OCI-LY7 (cell line): ENCODE measurements around the gene RXRA. TPM values are rescaled to one million over a fixed set of nuclear protein-coding genes. Genes with fewer than 3 reads are reported as not detected.

Experiments used
- BruUV-seq: library from RNA; stranded (reverse); fragments of 400-500 nt; replicated peaks from 2 replicates; lab custom pipeline; 2021; lab: Mats Ljungman, UMichigan
- CTCF ChIA-PET: fragments of 300-600 bp; sonication (Branson Sonifier 250); formaldehyde crosslinking; loops from one replicate; lab custom pipeline; 2022; ENCODE audit warnings: antibody characterized with exemption; ENCODE audit not compliant: unreplicated experiment; lab: Charles Lee
- POLR2A ChIA-PET: fragments of 300-600 bp; sonication (Branson Sonifier 250); formaldehyde crosslinking; loops from one replicate; lab custom pipeline; 2022; ENCODE audit warnings: antibody characterized with exemption; lab: Charles Lee
- DNase-seq: peaks from one replicate; pipeline ENCODE4 v3.0.0-alpha.2; 2015; ENCODE audit warnings: low spot score
- H2AFZ ChIP-seq: fragments of 200-600 bp; sonication (generic), shearing (Covaris generic); 2 replicates; pipeline ENCODE4 v1.6.1; 2014; ENCODE audit warnings: mild to moderate bottlenecking, antibody characterized with exemption, low read length, moderate library complexity
- H3K27ac ChIP-seq: fragments of 200-600 bp; sonication (generic); 2 replicates; pipeline ENCODE4 v1.5.1; 2014; ENCODE audit warnings: mixed run types, low read depth, mild to moderate bottlenecking, moderate library complexity, low read length, inconsistent platforms; ENCODE audit not compliant: poor library complexity, severe bottlenecking
- H3K36me3 ChIP-seq: fragments of 200-600 bp; sonication (generic); 2 replicates; pipeline ENCODE4 v1.6.1; 2014; ENCODE audit warnings: mild to moderate bottlenecking, antibody characterized with exemption, low read length, moderate library complexity, mixed read lengths; ENCODE audit not compliant: insufficient read depth
- H3K4me1 ChIP-seq: fragments of 200-600 bp; sonication (generic); 2 replicates; pipeline ENCODE4 v1.5.1; 2014; ENCODE audit warnings: mild to moderate bottlenecking, low read length; ENCODE audit not compliant: insufficient read depth, poor library complexity, severe bottlenecking
- H3K4me2 ChIP-seq: fragments of 200-600 bp; sonication (generic); 2 replicates; pipeline ENCODE4 v1.6.1; 2014; ENCODE audit warnings: mild to moderate bottlenecking, low read length
- H3K4me3 ChIP-seq: fragments of 200-600 bp; sonication (generic); 2 replicates; pipeline ENCODE4 v1.5.1; 2014; ENCODE audit warnings: mild to moderate bottlenecking, low read depth, low read length; ENCODE audit not compliant: poor library complexity, severe bottlenecking
- H3K79me2 ChIP-seq: fragments of 200-600 bp; sonication (generic); 2 replicates; pipeline ENCODE4 v1.6.1; 2016; ENCODE audit warnings: low read depth, mild to moderate bottlenecking, low read length, moderate library complexity, mixed read lengths; ENCODE audit not compliant: insufficient read depth
- H3K9me2 ChIP-seq: fragments of 200-600 bp; sonication (generic); 2 replicates; pipeline ENCODE4 v1.6.1; 2016; ENCODE audit warnings: mild to moderate bottlenecking, low read length, mixed read lengths; ENCODE audit not compliant: insufficient read depth
- H3K9me3 ChIP-seq: fragments of 200-600 bp; sonication (generic); 2 replicates; pipeline ENCODE4 v1.6.1; 2014; ENCODE audit warnings: mild to moderate bottlenecking, mixed run types, low read length, mixed read lengths
- H4K20me1 ChIP-seq: fragments of 200-600 bp; sonication (generic); 2 replicates; pipeline ENCODE4 v1.6.1; 2014; ENCODE audit warnings: mild to moderate bottlenecking, antibody characterized with exemption, low read length, moderate library complexity, mixed read lengths; ENCODE audit not compliant: insufficient read depth
- EZH2phosphoT487 ChIP-seq: fragments of 200-600 bp; sonication (generic); IDR thresholded peaks from 2 replicates; pipeline ENCODE4 v1.6.1; 2018; ENCODE audit warnings: low read depth, borderline replicate concordance, mild to moderate bottlenecking, mixed run types, antibody characterized with exemption, low read length, moderate library complexity, mixed read lengths
- intact Hi-C: fragments of 100-400 bp; cut with micrococcal nuclease; formaldehyde crosslinking; loops from one replicate; pipeline ENCODE4 v1.10.0; 2022; ENCODE audit not compliant: unreplicated experiment
- total RNA-seq, 2 experiments: library from RNA; depleted of rRNA in 1 of 2; stranded (reverse); fragments of >200 nt in 1 of 2; shearing (Covaris generic) in 1 of 2; gene quantifications; 2 replicates each; pipeline ENCODE4 v1.2.3, GENCODE V29; 2014 to 2022
- TF ChIP-seq, protein P1 (sequence below): fragments of 200-600 bp; sonication (generic); conservative IDR thresholded peaks from 2 replicates; pipeline ENCODE4 v1.5.1; 2014; ENCODE audit warnings: mild to moderate bottlenecking, antibody characterized with exemption, low read length, moderate library complexity, mixed read lengths

Gene RXRA
- total RNA-seq, 2 experiments from 2014 or later, result 0.25 to 0.40 TPM

- no peak overlapping the region for H3K4me3 ChIP-seq
- no peak for DNase-seq
- no peak for TF ChIP-seq EZH2phosphoT487
- TF ChIP-seq, protein P1, sequence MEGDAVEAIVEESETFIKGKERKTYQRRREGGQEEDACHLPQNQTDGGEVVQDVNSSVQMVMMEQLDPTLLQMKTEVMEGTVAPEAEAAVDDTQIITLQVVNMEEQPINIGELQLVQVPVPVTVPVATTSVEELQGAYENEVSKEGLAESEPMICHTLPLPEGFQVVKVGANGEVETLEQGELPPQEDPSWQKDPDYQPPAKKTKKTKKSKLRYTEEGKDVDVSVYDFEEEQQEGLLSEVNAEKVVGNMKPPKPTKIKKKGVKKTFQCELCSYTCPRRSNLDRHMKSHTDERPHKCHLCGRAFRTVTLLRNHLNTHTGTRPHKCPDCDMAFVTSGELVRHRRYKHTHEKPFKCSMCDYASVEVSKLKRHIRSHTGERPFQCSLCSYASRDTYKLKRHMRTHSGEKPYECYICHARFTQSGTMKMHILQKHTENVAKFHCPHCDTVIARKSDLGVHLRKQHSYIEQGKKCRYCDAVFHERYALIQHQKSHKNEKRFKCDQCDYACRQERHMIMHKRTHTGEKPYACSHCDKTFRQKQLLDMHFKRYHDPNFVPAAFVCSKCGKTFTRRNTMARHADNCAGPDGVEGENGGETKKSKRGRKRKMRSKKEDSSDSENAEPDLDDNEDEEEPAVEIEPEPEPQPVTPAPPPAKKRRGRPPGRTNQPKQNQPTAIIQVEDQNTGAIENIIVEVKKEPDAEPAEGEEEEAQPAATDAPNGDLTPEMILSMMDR, result no peak
- intact Hi-C loops, result no loop called here
- no peak overlapping the region for H2AFZ ChIP-seq
- no peaks in the 10 kb centered on the region for H3K79me2 ChIP-seq
- no peaks in the 10 kb centered on the region for H3K9me3 ChIP-seq
- H4K20me1 ChIP-seq, result no peaks in the 10 kb centered on the region
- CTCF ChIA-PET, result no interaction called here
- H3K4me1 ChIP-seq, result no peaks in the 10 kb centered on the region
- POLR2A ChIA-PET, result no interaction called here
- BruUV-seq, result no TSS peak
- no peak overlapping the region for H3K27ac ChIP-seq
- no peaks in the 10 kb centered on the region for H3K36me3 ChIP-seq
- no peaks in the 10 kb centered on the region for H3K9me2 ChIP-seq
- H3K4me2 ChIP-seq, result no peak overlapping the region
These were observed 60.9 kb downstream of the RXRA start for GRCh38 chr9:134386951-134387831.

GRCh38 chr9:134388289-134388808, 62.1 kb downstream of the RXRA start:
- DNase-seq, result no peak
- H3K4me2 ChIP-seq, result no peak overlapping the region
- no peaks in the 10 kb centered on the region for H3K79me2 ChIP-seq
- no peaks in the 10 kb centered on the region for H4K20me1 ChIP-seq
- ChIA-PET CTCF (no interaction called here), POLR2A (no interaction called here)
- no TSS peak for BruUV-seq
- H3K27ac ChIP-seq, result no peak overlapping the region
- TF ChIP-seq EZH2phosphoT487, result no peak
- TF ChIP-seq, protein P1, result no peak
- no peak overlapping the region for H2AFZ ChIP-seq
- no peaks in the 10 kb centered on the region for H3K9me2 ChIP-seq
- no peak overlapping the region for H3K4me3 ChIP-seq
- no peaks in the 10 kb centered on the region for H3K36me3 ChIP-seq
- H3K4me1 ChIP-seq, result no peaks in the 10 kb centered on the region
- intact Hi-C loops, result no loop called here
- no peaks in the 10 kb centered on the region for H3K9me3 ChIP-seq

DNA sequence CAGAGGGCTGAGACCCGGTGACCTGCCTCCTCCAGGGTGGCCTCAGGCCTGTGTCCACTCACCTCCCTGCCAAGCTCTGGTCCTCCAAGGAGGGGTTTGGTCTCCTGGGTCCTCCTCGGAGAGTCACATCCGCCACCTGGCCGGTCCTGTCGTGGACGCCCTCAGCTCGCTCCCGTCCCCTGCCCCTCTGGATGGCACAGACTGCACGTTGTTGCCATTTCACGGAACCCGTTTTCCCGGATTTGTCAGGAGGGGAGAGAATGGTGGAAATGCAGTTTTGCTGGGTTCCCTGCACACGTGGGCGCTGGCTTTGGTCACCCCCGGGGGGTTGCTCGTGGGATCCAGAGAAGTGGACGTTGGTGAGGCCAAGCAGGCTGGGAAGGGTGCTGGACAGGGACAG, 62.7 kb downstream of the RXRA start:
- no peak for DNase-seq
- H4K20me1 ChIP-seq, result no peaks in the 10 kb centered on the region
- no peaks in the 10 kb centered on the region for H3K36me3 ChIP-seq
- H3K79me2 ChIP-seq, result no peaks in the 10 kb centered on the region
- no TSS peak for BruUV-seq
- TF ChIP-seq EZH2phosphoT487, result no peak
- no peak overlapping the region for H2AFZ ChIP-seq
- ChIA-PET CTCF (no interaction called here), POLR2A (no interaction called here)
- no peaks in the 10 kb centered on the region for H3K9me3 ChIP-seq
- no peak overlapping the region for H3K4me2 ChIP-seq
- H3K4me3 ChIP-seq, result no peak overlapping the region
- no peak overlapping the region for H3K27ac ChIP-seq
- H3K9me2 ChIP-seq, result no peaks in the 10 kb centered on the region
- H3K4me1 ChIP-seq, result no peaks in the 10 kb centered on the region
- intact Hi-C loops, result no loop called here
